ENCODE data around the gene MAML3.

DNA sequence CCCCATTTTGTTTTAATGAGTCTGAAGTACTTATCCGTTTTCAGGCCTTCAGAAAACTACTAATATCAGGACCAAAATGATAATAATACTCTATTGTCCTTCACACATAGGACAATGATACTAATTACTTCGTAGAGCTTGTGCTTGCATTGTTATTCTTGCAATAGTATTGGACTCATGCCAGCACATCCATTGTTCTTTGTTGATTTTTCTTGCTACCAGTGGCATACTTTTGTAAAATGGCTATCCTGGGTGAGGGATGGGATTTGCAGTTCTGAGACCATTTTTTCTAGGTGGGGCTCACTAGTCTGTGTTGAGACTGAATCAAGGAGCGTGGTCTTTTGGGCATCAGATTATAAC lies 195.3 kb downstream of the MAML3 start:
- TF ChIP-seq, protein P1, sequence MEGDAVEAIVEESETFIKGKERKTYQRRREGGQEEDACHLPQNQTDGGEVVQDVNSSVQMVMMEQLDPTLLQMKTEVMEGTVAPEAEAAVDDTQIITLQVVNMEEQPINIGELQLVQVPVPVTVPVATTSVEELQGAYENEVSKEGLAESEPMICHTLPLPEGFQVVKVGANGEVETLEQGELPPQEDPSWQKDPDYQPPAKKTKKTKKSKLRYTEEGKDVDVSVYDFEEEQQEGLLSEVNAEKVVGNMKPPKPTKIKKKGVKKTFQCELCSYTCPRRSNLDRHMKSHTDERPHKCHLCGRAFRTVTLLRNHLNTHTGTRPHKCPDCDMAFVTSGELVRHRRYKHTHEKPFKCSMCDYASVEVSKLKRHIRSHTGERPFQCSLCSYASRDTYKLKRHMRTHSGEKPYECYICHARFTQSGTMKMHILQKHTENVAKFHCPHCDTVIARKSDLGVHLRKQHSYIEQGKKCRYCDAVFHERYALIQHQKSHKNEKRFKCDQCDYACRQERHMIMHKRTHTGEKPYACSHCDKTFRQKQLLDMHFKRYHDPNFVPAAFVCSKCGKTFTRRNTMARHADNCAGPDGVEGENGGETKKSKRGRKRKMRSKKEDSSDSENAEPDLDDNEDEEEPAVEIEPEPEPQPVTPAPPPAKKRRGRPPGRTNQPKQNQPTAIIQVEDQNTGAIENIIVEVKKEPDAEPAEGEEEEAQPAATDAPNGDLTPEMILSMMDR (IDR thresholded peaks at IDR 0.05; ENCODE audit: insufficient read depth, low read length) = no peak
- TF ChIP-seq, protein P2, sequence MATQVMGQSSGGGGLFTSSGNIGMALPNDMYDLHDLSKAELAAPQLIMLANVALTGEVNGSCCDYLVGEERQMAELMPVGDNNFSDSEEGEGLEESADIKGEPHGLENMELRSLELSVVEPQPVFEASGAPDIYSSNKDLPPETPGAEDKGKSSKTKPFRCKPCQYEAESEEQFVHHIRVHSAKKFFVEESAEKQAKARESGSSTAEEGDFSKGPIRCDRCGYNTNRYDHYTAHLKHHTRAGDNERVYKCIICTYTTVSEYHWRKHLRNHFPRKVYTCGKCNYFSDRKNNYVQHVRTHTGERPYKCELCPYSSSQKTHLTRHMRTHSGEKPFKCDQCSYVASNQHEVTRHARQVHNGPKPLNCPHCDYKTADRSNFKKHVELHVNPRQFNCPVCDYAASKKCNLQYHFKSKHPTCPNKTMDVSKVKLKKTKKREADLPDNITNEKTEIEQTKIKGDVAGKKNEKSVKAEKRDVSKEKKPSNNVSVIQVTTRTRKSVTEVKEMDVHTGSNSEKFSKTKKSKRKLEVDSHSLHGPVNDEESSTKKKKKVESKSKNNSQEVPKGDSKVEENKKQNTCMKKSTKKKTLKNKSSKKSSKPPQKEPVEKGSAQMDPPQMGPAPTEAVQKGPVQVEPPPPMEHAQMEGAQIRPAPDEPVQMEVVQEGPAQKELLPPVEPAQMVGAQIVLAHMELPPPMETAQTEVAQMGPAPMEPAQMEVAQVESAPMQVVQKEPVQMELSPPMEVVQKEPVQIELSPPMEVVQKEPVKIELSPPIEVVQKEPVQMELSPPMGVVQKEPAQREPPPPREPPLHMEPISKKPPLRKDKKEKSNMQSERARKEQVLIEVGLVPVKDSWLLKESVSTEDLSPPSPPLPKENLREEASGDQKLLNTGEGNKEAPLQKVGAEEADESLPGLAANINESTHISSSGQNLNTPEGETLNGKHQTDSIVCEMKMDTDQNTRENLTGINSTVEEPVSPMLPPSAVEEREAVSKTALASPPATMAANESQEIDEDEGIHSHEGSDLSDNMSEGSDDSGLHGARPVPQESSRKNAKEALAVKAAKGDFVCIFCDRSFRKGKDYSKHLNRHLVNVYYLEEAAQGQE (IDR thresholded peaks at IDR 0.05; ENCODE audit: insufficient replicate concordance, low read depth) = no peak
- no peak for TF ChIP-seq POLR2AphosphoS5 (IDR thresholded peaks at IDR 0.05; ENCODE audit: low read depth)

All from HL-60 (cell line).